Endothelial cell of umbilical vein (primary cell): ENCODE data around the gene TNRC6B.

ENCODE experiments used
- EZH2 ChIP-seq: IDR thresholded peaks from 2 replicates; pipeline ENCODE4 v1.6.1; 2012; ENCODE audit warnings: borderline replicate concordance, low read depth, mild to moderate bottlenecking, moderate library complexity, low read length, inconsistent platforms; ENCODE audit not compliant: severe bottlenecking
- POLR2A ChIP-seq: IDR thresholded peaks from 2 replicates; pipeline ENCODE4 v1.6.1; 2012; ENCODE audit warnings: low read depth, mild to moderate bottlenecking, control low read depth, low read length
- POLR2AphosphoS5 ChIP-seq: IDR thresholded peaks from 2 replicates; pipeline ENCODE4 v1.6.1; 2012; ENCODE audit warnings: low read depth, mild to moderate bottlenecking, control low read depth, low read length, moderate library complexity; ENCODE audit not compliant: insufficient read depth
- TF ChIP-seq, protein P1 (sequence below), 2 donors: IDR thresholded peaks; 1 replicate in 1 of 2; 2 replicates in 1 of 2; pipeline ENCODE4 v1.5.1; 2011; ENCODE audit warnings: low read length in 2 of 2, mild to moderate bottlenecking in 2 of 2, moderate library complexity in 2 of 2, control low read depth in 1 of 2, inconsistent platforms in 1 of 2, low read depth in 1 of 2; ENCODE audit not compliant: insufficient read depth in 1 of 2; ENCODE audit errors: extremely low read depth in 1 of 2
- TF ChIP-seq, protein P2 (sequence below): IDR thresholded peaks from 2 replicates; pipeline ENCODE4 v1.6.1; 2011; ENCODE audit not compliant: insufficient read depth, insufficient read length

GRCh38 chr22:40342521-40342920 is 164.8 kb downstream of the TNRC6B start:
- TF ChIP-seq, protein P1, sequence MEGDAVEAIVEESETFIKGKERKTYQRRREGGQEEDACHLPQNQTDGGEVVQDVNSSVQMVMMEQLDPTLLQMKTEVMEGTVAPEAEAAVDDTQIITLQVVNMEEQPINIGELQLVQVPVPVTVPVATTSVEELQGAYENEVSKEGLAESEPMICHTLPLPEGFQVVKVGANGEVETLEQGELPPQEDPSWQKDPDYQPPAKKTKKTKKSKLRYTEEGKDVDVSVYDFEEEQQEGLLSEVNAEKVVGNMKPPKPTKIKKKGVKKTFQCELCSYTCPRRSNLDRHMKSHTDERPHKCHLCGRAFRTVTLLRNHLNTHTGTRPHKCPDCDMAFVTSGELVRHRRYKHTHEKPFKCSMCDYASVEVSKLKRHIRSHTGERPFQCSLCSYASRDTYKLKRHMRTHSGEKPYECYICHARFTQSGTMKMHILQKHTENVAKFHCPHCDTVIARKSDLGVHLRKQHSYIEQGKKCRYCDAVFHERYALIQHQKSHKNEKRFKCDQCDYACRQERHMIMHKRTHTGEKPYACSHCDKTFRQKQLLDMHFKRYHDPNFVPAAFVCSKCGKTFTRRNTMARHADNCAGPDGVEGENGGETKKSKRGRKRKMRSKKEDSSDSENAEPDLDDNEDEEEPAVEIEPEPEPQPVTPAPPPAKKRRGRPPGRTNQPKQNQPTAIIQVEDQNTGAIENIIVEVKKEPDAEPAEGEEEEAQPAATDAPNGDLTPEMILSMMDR (IDR thresholded peaks at IDR 0.05; ENCODE audit: extremely low read depth in 1 of 2, insufficient read depth in 1 of 2, low read depth in 1 of 2, low read length in 2 of 2), result no peak
- no peak for TF ChIP-seq POLR2AphosphoS5
- TF ChIP-seq POLR2A, result no peak
- TF ChIP-seq EZH2, result no peak
- TF ChIP-seq, protein P2, sequence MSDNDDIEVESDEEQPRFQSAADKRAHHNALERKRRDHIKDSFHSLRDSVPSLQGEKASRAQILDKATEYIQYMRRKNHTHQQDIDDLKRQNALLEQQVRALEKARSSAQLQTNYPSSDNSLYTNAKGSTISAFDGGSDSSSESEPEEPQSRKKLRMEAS, result no peak
